ENCODE measurements around the gene SIRT1.
"Not testable (repeated sequence)": the region's sequence is repeated elsewhere in the genome, so short reads cannot be mapped to it uniquely, and the experiment has no call there.

SIRT1 gene

DNA sequence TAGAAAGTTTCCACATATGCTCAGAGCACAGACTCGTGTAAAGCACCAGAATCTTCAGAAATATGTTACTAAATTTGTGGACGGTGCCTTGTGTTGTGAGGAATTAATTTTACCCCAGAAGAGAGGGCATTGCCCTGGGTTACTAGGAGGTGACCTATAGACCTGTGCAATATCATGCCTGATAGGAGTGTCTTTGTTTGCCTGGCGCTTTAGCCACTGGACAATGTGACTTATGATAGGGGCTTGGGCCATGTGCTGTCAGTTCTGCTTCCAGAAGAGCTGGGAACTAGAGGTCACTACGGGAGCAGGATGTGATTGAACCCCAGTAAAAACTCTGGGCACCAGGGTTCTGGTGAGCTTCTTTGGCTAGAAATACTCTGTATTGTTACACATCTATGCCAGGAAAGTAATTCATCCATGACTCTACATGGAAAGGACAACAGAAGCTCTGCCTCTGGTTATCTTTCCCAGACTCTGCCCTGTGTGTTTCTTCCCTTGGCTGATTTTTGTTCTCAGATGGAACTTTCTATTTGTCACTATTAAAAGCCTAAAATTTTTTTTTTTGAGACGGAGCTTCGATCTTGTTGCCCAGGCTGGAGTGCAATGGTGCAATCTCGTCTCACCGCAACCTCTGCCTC lies 75.5 kb downstream of the SIRT1 start:
- H3K9me3 ChIP-seq (ENCODE audit: severe bottlenecking): no peaks in the 10 kb centered on the region
- no peak overlapping the region for H3K27ac ChIP-seq (ENCODE audit: poor library complexity, severe bottlenecking)
- peaks cover 33% of the 10 kb centered on the region for H3K36me3 ChIP-seq (ENCODE audit: low read depth)
- TF ChIP-seq, protein P1, sequence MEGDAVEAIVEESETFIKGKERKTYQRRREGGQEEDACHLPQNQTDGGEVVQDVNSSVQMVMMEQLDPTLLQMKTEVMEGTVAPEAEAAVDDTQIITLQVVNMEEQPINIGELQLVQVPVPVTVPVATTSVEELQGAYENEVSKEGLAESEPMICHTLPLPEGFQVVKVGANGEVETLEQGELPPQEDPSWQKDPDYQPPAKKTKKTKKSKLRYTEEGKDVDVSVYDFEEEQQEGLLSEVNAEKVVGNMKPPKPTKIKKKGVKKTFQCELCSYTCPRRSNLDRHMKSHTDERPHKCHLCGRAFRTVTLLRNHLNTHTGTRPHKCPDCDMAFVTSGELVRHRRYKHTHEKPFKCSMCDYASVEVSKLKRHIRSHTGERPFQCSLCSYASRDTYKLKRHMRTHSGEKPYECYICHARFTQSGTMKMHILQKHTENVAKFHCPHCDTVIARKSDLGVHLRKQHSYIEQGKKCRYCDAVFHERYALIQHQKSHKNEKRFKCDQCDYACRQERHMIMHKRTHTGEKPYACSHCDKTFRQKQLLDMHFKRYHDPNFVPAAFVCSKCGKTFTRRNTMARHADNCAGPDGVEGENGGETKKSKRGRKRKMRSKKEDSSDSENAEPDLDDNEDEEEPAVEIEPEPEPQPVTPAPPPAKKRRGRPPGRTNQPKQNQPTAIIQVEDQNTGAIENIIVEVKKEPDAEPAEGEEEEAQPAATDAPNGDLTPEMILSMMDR (IDR thresholded peaks at IDR 0.05; ENCODE audit: poor library complexity, severe bottlenecking): no peak
- H3K27me3 ChIP-seq (ENCODE audit: insufficient read depth, poor library complexity, severe bottlenecking): no peaks in the 10 kb centered on the region
- H3K4me1 ChIP-seq (ENCODE audit: insufficient read depth, poor library complexity, severe bottlenecking): peaks cover 4% of the 10 kb centered on the region
- ATAC-seq (ENCODE audit: low read depth) (no peak), DNase-seq (ENCODE audit: low spot score) (no peak)
- no peak overlapping the region for H3K4me3 ChIP-seq (ENCODE audit: severe bottlenecking)

GRCh38 chr10:67965456-67965855 lies 81.0 kb downstream of the SIRT1 start:
- Histone ChIP-seq H3K27me3 (ENCODE audit: insufficient read depth, poor library complexity, severe bottlenecking) (no peaks in the 10 kb centered on the region), H3K4me1 (ENCODE audit: insufficient read depth, poor library complexity, severe bottlenecking) (peaks cover 4% of the 10 kb centered on the region), H3K36me3 (ENCODE audit: low read depth) (peaks cover 55% of the 10 kb centered on the region), H3K4me3 (ENCODE audit: severe bottlenecking) (no peak overlapping the region), H3K9me3 (ENCODE audit: severe bottlenecking) (no peaks in the 10 kb centered on the region), H3K27ac (ENCODE audit: poor library complexity, severe bottlenecking) (no peak overlapping the region)
- DNase-seq (ENCODE audit: low spot score) (no peak), ATAC-seq (ENCODE audit: low read depth) (no peak)
- TF ChIP-seq, protein P1 (IDR thresholded peaks at IDR 0.05; ENCODE audit: poor library complexity, severe bottlenecking): no peak

GRCh38 chr10:67966035-67966434 lies 81.6 kb downstream of the SIRT1 start:
- not testable (repeated sequence) for H3K4me3 ChIP-seq (ENCODE audit: severe bottlenecking); H3K4me1 ChIP-seq (ENCODE audit: insufficient read depth, poor library complexity, severe bottlenecking); H3K27ac ChIP-seq (ENCODE audit: poor library complexity, severe bottlenecking); DNase-seq (ENCODE audit: low spot score); H3K9me3 ChIP-seq (ENCODE audit: severe bottlenecking); ATAC-seq (ENCODE audit: low read depth); H3K27me3 ChIP-seq (ENCODE audit: insufficient read depth, poor library complexity, severe bottlenecking)
- peaks cover 57% of the 10 kb centered on the region for H3K36me3 ChIP-seq (ENCODE audit: low read depth)

Measured in RWPE2 (cell line).